ENCODE measurements around the gene ERFL.

ERFL gene

DNA sequence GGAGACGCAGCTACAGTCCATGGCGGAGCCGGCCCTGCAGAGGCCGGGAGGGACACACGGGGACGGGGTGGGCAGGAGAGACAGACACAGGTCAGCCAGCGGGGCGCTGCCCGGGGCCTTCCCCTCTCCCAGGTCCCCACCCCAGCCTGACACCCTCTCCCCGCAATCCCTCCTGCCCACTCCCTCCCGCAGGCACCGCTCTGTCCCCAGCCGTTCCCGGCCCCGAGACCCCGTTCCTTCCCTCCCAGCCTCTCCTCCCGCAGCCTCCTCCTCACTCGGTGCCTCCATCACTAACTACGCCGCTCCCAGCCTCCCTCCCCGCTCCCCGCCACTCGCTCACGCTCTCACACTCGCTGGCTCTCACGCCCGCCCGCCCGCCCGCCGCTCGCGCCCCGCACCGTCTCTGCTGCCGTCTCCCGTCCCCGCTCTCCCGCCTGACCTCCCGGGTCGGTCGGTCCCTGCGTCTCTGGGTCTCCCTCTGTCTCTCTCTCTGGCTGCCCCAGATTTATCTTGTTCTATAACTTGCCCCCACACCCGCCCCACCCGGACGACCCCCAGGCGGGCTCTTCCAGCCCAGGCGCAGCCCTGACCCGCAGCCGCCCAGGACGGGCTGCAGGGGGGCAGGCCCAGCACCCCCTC, 15.2 kb downstream of the ERFL start:
- DNase-seq: no peak

DNA sequence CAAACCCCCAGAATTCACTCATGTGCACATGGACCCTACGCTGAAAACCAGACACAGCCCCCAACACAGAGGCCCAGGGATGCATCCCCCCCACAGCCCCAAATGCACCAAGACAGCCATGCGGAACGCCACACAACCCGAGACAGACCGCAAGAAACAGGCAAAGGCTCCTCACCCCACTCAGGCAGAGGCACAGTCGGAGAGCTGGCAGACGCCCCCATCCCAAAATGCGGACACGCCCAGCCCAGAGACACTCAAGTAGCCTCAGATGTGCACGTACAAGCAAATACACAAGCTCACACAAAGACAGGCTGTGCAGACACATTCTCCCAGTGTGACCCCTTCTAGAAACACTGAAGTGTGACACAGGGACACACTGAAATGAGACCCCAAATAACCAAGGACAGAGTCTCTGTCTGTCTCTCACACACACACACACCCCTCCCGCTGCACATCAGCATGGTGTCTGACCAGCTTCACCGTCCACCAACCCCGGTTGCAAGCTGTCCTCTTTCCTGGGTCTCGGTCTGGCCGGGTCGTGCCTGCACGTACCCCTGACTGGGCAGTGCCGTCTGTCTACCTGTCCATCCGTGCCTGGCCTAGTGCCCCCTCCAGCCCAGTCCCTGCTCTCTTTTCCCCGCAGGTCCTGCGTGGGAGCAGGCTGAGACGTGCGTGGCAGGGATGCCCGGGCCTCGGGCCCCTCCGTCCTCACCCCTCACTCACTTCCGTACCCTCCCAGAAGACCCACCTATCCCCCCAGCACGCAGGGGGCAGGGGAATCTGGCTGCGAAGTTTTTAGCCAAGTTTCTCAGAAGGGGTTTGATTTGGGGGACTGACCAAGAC, 16.1 kb downstream of the ERFL start:
- DNase-seq: no peak

DNA sequence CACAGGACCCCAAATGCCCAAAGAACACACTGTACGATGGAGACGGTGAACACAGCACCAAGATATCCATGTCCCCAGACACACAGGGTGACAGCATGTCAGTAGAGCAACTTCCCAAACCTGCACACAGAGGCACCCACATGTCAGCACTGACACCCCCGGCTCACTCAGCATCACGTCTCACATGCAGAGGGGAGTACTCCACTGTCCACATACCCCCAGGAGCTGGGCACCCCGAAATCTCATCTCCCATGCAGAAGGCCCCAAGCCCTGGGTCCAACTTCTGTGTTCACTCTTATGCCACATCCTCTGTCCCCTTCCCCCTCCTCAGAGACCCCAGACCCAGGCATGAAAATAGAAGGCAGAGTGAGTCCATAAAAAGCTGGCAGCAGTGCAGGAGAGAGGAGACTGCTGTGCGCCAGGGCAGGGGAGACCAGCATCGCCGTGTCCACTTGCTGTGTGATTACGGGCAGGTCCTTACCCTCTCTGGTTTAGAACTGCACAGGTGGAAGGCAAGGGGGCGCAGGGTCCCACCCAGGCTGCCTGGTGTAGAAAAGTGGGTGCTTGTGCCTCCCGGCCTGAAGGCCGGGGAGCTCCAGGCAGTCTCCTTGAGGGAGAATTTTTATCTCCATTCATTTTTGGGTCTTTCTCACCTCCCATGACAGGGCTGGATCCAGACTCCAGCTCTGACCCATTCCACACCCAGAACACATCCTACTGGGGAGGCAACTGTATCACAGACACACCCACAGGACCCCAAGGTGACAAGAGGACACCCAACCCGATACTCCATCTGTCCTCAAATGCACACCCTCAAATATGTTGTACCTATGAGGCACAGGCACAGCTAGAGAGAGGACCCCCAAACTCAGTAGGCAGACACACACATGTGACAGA, 17.0 kb downstream of the ERFL start:
- DNase-seq: no peak

DNA sequence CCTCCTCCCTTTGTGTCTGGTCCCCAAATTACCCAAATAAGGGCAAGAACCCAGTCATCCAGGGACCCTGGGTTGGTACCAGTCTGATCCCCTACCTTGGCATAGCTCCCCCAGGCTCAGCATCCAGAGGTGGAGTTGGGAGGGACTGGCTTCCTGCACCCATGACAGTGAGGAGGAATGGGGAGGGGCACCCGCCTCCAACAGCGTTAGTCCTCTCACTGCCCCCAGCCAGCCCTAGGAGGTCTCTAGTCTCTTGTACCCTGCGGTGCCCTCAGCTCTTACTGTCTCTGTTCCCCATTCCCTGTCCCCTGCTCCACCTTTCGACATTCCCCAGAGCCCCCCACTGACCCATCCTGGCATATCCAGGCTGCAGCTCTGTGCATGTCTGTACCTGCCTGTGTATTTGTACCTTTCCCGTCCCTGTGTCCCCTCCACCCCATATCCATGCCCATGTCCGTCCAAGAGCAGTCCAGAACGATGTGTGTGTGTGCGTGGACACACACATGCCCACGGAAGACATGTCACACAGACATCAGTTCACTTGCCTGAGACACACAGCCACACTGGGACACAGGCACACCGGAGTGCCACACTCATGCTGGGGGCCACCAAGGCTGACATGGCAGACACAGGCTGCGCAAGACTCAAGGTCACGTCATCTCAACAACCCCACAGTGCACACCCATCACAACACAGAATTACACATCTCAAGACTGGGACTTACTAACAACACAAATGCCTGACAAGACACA, 17.8 kb downstream of the ERFL start:
- DNase-seq: no peak

DNA sequence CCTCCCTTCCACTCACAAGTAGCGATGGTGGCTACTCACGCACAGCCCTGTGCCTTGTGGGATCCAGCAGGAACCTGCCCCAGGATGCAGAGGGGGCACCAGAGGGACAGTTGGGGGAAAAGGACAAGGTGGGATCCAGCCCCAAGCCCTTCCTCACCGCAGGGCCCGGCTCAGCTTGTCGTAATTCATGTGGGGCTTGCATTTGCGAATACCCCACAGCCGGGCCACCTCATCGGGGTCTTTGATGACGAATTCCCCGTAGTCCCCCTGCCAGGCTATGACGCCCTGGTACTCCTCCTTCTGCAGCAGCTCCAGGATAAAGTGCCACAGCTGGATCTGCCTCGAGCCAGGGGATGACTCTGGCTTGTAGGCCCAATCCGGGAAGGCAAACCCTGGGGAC, 18.5 kb downstream of the ERFL start:
- no peak for DNase-seq

DNA sequence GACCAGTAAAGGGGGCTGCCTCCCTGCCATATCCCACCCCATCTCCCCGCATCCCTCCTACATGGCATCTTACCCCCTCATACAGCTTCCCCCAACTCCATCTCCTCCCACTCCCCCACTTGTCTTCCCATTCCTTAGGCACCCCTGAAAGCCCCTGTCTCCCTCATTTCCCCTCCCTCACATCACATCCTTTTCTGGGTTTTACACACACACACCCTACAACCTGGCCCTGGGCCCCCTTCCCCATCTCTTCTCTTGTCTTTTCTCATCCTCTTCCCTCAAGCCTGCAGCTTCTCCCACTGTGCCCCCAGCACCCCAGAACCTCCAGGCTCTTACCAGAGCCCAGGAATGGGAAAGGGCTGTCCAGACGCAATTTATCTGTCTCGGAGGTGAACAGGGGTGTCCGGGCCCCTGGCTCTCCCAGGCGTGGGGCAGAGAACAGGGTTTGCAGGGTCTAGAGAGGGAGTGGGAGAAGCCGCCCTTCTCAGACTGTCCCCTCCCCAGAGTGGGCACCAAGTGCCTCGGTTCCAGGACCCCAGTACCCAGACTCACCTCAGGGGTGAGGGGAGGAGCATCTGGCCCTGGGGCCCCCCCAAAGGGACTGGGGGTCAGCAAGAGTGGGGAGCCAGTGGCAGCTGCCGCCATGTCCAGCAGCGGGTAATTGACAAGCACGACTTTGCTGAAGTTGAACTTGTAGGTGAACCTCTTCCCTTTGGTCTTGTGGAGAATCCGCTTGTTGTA, 19.4 kb downstream of the ERFL start:
- no peak for DNase-seq

DNA sequence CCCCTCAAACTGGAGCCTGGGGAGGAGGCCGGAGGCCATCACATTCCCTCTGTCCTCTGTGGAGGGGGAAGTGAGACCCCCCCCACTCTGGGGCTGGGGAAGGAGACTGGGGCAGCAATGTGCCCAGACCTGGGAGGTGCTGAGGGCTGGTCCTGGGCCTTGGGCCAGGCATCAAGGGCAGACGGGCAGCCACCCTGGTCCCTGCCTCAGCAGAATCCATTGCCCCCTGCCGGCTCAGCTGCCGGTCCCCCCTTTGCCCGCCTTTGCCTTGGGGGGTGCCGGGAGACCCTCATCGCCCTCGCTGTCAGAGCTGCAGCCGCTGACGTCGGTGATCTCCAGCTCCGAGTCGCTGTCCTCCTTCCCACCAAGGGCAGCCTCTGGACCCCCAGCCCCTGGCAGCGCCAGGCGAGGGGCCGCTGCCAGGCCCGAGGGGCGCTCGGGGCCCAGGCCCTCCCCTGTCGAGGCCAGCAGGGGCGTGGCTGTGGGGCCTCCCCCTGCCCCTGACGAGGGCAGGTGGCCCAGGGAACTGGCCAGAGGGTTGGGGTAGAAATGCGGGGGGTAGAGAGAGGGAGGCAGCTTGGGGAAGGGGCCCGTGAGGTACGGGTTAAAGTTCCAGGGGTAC, 20.1 kb downstream of the ERFL start:
- DNase-seq: no peak

DNA sequence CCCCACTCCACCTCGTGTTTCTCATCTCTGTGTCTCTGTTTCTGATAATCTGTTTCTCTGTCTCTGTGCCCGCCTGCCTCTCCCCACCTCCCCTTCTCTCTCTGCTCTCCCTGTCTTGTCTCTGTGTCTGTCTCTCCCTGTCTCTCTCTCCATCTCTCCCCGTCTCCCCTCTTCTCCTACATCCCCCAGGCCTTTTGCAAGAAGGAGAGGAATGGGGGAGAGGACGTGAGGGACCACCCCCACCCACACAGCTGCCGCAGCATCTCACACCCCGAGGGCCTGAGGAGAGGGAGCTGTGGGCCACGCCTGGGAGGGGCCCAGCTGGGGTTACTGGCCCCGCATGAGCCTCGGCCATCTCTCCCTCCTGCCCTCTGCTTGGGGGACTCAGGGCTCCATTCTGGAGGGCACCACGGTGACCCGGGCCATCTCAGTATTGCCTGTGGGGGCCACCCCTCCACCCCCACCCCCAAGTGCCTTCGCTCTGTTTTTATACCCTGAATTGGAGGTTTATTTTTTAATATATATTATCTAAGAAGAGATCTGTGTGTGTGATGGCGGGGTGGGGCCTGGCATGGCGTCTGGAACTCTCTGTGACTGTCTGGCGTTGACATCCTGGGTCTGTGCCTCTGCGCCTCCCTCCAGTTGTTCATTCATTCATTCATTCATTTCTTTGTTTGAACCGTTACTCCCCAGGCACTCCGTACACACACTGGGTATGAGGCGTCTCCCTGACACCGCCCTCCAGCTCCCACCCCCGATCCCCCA, 21.2 kb downstream of the ERFL start:
- no peak for DNase-seq

DNA sequence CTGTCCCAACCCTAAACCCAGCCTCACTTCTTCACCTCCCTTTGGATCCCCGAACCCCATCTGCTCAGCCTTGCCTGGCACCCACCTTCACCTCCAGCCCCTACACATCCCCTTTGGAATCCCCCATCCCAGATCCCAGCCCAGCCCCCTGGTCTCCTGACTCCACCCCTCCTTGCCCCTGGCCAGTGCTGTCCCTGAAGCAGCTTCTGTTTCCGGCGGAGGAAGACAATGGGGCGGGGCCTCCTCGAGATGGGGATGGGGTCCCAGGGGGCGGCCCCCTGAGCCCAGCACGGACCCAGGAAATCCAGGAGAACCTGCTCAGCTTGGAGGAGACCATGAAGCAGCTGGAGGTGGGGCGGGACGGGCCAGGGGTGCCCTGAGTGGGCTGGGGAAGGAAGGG, 22.0 kb downstream of the ERFL start:
- no peak for DNase-seq

DNA sequence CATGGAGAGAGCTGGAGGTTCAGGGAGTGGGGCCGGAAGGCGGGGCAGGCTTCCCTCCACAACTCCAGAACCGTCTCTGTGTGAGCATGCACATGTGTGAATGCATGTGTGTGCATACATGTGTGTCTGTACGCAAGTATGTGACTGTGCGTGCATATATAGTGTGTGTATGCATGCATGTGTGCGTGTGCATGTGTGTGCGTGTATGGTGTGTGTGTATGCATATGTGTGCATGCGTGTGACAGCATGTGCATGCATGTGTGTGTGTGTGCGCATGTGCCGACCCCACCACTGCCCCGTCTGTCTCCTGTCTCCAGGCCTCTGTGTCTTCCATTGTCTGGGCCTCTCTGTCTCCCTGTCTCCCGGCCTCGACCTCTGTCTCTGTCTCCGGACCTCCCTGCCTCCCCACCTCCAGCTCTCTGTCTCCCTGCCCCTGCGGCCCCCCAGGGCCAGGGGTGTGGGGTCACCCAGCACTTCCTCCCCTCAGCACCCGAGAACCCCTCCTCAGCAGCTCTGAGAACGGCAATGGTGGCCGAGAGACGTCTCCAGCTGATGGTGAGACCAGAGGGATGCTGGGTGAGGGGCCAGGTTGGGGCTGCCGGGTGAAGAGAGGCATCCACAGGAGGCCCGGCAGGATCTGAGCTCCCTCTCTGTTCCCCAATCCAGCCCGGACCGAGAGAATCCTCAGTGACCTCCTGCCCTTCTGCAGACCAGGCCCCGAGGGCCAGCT, 22.8 kb downstream of the ERFL start:
- no peak for DNase-seq

DNA sequence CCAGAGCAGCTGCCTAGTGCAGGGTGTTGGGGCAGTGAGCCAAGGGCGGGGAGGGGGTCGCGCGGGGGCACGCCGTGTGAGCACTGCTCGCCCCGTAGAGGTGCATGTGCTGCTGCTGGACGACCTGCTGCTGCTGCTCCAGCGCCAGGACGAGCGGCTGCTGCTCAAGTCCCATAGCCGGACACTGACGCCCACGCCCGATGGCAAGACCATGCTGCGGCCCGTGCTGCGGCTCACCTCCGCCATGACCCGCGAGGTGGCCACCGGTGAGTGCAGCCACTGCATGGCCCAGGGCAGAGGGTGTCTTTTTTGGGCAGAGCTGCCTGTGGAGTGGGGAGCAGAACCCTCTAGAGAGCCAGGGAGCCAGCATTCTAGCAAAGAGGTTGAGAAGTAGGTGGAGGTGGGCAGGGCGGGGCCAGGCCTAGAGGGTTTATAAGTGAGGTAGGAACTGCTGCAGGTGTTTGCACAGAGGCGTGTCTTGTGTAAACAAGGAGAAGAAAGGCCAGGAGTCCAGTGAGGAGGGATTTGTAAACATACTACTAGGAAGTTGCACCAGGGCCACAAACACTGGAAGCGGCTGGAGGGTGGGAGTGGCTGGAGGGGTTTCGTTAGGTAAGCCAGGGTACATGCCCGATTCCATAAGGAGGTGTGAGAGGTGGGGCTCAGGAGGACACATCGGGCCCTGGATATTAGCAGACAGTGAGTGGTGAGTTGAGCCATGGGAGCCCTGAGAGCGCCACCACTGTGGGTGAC, 24.0 kb downstream of the ERFL start:
- no peak for DNase-seq

DNA sequence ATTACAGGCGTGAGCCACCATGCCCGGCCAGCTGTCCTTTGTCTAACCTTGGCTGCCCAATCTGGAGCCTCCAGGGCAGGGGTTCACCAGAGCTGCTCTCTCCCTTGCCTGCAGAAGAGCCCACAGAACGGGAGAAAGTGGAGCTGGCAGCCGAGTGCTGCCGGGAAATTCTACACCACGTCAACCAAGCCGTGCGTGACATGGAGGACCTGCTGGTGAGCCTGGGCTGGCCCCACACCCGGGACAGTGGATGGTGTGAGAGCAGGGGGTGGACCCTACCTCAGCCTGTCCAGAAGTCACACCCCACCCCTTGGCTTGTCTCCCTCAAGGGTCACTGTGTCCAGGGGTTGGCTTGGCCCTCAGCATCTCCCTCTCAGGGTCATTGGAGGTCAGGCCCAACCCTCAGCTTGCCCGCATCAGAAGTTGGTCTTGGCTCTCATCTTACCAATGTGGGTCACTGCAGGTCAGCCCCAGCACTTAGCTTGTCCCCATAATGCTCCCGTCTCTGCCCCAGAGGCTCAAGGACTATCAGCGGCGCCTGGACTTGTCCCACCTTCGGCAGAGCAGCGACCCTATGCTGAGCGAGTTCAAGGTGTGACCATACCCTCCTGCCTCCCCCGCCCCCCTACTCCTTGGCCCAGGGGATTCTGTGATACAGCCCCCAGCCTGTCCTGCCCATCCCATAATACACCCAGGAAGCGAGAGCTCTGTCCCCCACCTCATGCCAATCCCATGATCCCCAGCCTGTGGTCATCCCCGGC, 24.9 kb downstream of the ERFL start:
- no peak for DNase-seq

DNA sequence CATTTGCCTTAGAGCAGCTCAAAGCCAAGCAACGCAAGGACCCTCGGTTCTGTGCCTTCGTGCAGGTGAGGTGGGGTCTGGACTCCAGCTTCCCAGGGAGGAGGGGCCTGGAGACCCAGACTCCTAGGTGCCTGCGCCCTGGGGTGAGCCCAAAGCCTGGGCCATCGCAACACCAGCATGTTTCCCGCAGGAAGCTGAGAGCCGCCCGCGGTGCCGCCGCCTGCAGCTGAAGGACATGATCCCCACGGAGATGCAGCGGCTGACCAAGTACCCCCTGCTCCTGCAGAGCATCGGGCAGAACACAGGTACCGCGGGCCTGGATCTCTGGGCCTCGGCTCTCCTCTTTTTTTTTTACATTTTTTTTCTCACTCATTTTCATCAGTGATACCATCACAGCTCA, 25.7 kb downstream of the ERFL start:
- DNase-seq: no peak

DNA sequence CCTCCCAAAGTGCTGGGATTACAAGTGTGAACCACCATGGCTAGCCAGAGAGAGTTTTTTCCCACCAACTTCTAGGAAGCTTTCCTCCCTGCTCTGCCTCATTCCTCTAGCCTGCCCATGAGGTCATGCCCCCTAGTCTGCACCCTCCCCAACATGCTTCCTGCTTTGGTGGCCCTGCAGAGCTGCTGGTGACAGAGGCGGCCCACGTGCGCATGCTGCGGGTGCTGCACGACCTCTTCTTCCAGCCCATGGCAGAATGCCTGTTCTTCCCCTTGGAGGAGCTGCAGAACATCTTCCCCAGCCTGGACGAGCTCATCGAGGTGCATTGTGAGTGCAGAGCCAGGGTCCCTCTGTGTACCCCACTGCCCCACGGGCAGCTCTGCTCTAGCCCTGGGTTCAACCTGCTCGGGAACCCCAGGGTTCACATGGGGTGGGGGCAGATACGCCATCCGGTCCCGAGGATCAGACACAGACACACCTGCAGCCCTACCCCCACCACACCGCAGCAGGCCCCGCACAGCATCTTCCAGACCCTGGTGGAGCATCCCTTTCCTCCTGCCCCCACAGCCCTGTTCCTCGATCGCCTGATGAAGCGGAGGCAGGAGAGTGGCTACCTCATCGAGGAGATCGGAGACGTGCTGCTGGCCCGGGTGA, 26.4 kb downstream of the ERFL start:
- no peak for DNase-seq

DNA sequence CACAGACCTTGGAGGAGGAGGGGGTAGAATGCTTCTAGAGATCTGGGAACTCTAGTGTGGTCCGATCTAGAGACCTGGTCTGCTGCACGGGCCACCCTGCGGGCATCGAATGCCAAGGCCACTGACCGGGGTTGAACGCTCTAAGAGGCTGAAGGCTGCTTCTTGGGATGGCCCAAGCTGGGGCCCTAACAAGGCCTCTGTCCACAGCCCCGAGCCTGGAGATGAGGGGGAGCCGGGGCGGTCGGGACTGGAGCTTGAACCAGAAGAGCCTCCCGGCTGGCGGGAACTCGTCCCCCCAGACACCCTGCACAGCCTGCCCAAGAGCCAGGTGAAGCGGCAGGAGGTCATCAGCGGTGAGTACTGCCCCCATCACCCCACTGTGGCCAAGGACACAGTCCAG, 30.0 kb downstream of the ERFL start:
- DNase-seq: no peak

DNA sequence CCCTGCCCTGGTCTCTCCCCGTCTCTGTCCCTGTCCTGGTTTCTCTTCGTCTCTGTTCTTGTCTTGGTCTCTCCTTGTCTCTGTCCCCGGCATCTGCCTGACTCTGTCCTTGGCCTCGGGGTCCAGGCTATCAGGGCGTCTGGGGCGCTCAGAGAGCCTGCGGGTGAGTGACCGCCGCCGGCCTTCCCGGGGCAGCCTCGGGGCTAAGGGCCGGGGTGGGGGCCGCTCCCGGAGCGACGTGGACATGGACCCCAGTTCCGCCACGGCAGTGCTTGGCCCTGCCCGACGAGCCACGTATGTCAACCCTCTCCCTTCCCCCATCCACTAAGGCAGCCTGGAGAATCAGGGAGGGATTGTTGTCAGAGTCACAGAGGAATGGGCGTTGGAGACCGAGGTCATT, 30.4 kb downstream of the ERFL start:
- no peak for DNase-seq

DNA sequence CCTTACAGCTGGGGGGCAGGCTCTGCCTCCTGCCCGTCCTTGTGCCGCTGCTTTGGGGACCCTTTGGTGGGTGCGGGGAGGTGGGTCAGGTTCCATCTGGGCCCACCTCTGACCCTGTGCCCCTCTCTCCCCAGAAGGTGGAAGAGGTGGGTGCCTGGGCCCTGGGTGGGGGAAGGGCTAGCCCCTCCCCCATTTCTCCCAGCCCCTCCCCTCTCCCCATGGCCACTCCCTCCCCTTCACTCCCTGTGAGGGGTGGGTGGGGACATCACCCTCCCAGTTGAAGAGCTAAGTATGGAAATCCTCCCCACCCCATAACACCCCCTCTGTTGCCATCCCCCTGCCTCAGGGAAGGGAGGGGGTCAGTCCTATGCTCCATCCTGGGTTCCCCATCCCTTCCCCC, 31.1 kb downstream of the ERFL start:
- no peak for DNase-seq

DNA sequence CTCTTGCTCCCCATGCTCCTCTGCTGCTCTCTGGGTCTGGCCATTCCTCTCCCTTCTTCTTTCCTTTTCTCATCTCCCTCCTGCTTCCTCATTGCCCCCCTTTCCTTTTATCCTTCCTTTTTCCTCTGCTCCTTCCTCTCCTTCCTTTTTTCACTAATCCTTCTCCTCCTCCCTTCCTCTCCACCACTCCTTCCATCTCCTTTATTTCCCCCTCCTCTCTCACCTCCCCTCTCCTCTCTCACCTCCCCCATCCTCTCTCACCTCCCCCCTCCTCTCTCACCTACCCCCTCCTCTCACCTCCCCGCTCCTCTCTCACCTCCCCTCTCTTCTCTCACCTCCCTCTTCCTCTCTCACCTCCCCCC, 31.7 kb downstream of the ERFL start:
- no peak for DNase-seq

Measured in activated CD4-positive, alpha-beta T cell treated with anti-CD3 and anti-CD28 coated beads, Interleukin-2, Interleukin-6, amounts not matched to agents 100 ng/mL and 50 ng/mL, durations not matched to agents 16 hours and 8 hours (primary cell).